HG03439 (cell line): ENCODE results near the gene COQ8A.
"Not testable (repeated sequence)": the region's sequence is repeated elsewhere in the genome, so short reads cannot be mapped to it uniquely, and the experiment has no call there.

ENCODE experiments used
- ATAC-seq: cut with Tn5 transposase; IDR thresholded peaks from one replicate; pipeline ENCODE4 v1.9.1; 2021; ENCODE audit warnings: mild to moderate bottlenecking, moderate library complexity; ENCODE audit not compliant: unreplicated experiment

Gene COQ8A

DNA sequence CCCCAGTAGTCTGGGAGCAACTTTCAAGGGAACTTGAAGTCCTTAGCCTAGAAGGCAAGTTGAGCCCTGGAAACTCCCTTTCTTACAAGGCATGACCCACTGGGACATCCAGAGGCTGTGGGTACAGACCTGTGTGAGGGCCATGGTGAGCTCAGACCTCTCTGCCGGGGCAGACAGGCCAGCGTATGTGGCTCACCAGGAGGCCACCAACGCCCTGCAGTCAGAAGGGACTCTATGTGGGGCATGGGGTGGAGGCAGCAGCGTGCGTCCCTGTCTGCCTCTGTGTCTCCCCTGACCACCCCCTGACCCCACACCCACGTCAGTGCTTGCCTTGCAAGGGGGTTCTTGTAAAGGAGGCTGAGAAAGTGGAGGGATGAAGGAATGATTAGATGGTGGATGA, 10.8 kb downstream of the COQ8A start:
- ATAC-seq, result no peak

- ATAC-seq, result no peak
Measured at GRCh38 chr1:226951286-226952117, 11.4 kb downstream of the COQ8A start.

DNA sequence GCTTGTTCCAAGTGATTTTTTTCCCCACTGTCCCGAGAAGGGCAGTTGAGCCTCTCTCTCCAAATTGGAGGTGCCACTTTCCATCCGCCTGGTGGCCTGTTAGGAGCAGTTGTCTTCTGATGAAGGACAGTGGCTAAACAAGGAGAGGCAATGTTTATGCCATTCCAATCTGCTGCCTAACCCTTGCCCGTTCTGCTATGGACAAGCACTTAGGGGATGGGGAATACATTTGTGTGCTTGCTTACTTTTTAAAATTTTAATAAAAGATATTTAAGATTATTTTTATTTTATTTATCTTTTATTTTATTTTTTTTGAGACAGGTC, 12.0 kb downstream of the COQ8A start:
- ATAC-seq, result no peak

DNA sequence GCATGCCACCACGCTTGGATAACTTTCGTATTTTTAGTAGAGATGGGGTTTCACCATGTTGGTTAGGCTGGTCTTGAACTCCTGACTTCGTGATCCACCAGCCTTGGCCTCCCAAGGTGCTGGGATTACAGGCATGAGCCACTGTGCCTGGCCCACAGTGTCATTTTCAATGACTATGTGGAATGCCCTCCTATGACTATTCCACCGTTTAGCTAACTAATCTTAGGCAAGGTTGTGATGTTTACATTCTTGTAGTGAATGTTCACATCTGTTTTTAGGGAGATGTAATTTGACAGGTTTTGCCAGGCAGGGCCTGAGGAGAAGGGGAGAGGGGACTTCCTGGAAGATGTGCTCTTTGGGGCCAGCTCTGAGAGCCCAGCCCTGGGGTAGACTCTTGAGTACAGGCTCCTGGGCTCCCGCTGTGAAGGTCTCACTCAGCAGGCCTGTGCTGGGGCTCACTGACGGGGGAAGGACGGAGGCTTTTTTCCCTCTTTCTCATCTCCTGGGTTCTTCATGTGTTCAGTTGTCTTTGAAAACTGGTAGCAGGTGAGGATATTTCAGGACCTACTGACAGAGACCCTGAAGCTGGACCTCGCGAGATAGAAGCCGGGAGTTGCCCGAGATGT, 13.2 kb downstream of the COQ8A start:
- ATAC-seq, result no peak

DNA sequence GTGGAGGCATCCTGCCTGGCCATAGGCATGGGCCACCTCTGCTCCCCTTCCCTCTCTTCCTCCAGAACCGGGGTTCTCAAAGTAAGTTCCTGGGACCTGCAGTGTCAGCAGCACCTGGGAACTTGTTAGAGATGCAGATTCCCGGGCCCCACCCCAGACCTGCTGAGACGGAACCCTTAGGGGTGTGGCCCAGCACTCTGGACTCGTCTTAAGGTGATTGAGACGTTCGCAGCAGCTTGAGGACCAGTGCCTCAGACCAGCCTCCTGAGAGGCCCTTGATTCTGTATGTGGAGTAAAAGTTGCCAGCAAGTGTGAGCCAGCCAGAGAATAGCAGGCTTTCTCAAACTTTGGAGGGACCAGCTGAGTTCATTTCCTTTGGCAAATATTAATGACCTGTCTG, 14.2 kb downstream of the COQ8A start:
- no peak for ATAC-seq

- no peak for ATAC-seq
Measured at GRCh38 chr1:226954777-226955176, 14.7 kb downstream of the COQ8A start.

DNA sequence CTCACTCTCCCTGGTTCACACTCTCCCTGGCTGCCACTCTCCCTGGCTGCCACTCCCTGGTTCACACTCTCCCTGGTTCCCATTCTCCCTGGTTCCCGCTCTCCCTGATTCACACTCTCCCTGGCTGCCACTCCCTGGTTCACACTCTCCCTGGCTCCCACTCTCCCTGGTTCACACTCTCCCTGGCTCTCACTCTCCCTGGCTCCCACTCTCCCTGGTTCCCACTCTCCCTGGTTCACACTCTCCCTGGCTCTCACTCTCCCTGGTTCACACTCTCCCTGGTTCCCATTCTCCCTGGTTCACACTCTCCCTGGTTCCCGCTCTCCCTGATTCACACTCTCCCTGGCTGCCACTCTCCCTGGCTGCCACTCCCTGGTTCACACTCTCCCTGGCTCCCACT, 15.8 kb downstream of the COQ8A start:
- ATAC-seq, result not testable (repeated sequence)

DNA sequence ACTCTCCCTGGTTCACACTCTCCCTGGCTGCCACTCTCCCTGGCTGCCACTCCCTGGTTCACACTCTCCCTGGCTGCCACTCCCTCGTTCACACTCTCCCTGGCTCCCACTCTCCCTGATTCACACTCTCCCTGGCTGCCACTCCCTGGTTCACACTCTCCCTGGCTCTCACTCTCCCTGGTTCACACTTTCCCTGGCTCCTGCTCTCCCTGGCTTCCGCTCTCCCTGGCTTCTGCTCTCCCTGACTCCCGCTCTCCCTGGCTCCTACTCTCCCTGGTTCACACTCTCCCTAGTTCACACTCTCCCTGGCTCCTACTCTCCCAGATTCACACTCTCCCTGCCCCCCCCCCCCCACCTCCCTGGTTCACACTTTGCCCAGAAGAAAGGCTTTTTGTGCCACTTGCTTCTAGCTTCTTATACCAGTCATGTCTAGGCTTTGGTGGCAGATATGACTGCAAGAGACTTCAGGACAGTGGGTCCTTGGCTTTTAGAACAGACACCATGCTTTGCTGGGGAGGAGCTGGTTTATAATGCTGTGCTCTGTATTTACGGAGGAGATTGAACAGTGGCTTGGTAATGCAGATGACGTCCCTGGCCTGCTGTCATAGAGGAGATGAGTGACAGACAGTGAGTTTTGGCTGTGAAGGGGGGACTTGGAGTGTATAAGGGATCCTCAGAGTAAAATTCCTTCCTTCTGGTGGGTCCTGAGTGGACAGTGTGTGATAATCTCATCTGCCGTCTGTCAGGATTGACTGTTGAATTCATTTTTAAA, 17.0 kb downstream of the COQ8A start:
- no peak for ATAC-seq

DNA sequence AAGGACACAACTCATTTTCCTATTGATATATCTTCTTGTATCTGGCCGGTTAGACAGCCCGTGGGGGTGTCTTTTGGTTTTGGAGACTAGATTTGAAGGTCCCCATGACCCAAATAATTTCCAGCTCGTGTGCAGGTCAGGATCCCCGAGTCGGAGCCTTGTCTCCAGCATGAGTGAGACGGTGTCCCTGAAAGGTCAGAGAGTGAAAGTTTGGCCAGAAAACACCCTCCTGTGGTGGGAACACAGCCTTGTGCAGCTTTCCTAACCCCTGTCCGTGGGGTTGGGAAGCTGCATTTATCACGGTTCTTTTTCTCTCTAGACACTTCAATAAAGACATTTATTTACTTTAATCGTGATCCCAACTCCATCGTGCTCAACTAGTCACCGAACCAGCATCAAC, 17.6 kb downstream of the COQ8A start:
- no peak for ATAC-seq

DNA sequence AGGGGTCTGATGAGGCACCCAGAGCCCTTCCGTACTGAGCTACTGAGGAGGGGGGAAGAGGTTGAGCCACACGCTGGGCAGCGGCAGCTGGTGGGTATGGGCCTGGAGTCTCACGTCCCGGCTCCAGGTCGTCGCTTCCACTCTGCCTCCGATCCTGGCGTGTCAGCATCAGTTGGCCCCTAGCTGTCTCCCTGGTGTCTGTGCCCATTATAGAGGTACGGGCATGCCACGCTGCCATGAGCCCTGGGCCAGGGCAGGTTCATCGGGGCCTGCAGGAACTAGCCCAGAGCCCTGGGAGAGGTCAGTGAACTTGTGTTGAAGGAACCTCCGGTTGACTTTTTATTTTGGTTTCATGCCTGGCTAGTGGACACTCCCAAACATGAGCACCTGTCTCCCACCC, 18.2 kb downstream of the COQ8A start:
- ATAC-seq, result no peak

GRCh38 chr1:226960256-226960655, 20.2 kb downstream of the COQ8A start:
- ATAC-seq, result no peak

DNA sequence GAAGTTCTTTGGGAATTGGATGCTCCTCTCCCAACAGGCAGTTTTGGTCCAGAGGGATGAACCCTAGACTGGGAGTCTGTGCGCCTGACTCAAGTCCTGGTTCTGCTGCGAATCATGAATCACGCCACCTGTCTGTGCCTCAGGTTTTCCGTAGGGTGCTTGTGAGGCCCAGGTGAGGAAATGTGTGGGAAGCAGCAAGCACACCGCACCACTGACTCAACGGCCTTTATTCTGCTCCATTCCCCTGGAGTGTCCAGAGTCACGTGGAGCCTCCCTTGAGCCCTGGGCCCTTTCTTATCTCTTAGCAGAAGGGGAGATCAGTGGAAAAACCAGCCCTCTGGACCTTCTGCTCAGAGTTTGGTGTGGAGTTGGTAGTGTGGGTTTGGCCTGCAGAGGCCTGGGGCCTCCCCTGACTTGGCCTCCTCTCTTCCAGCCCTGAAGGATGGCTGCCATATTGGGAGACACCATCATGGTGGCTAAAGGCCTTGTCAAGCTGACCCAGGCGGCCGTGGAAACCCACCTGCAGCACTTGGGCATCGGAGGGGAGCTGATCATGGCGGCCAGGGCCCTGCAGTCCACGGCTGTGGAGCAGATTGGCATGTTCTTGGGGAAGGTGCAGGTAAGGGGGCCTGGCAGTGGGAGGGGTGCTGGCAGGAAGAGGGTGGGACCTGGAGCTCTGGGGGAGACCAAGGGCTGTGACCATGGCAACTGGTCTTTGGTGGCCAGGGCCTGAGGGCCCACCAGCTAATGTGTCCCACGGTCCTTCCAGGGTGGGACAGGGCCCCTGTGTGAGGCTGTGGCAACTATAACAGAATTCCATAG, 21.1 kb downstream of the COQ8A start:
- ATAC-seq, result no peak

GRCh38 chr1:226962421-226963391, 22.6 kb downstream of the COQ8A start:
- ATAC-seq, result no peak

DNA sequence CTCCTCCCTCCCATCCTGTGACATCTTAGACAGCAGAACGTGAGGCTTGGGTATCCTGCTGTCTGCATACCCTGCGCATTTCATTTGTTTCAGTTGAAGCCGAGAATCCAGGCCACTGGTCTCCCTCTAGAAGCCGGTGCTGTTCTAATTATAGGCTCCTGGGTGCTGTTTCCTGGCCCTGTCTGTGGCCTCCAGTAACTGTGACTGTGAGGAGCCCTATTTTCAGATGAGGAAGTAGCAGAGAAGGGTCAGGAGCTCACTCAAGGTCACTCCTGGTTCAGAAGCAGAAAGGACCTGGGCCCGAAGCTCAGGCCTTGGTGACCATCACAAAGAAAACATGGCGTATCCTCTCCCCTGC, 24.0 kb downstream of the COQ8A start:
- ATAC-seq, result no peak

- ATAC-seq, result no peak
Measured at GRCh38 chr1:226964611-226965486, 24.8 kb downstream of the COQ8A start.

GRCh38 chr1:226965581-226966440, 25.7 kb downstream of the COQ8A start:
- ATAC-seq, result no peak

DNA sequence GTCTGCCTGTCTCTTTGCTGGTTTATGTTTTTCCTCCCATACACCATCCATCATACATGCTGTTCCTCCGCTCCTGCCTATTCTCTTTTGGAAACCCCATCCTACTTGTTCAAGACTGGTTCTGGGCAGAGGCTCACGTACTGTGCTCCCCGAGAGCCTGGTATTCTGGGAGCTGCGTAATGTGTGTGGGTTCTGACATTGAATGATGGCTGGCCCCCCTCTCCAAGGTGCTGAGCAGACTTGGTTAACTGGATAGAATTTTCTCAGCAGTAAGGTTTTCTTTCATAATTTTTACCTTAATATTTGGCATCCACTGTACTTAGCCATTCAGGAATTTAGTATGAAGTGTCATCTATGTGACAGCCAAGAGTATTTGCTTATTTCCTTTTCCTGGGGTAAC, 26.6 kb downstream of the COQ8A start:
- no peak for ATAC-seq

- no peak for ATAC-seq
Measured at GRCh38 chr1:226967665-226968064, 27.6 kb downstream of the COQ8A start.
